Psoas muscle (tissue), 8 donors: ENCODE measurements around the gene ADARB1. TPM values are rescaled to one million over a fixed set of nuclear protein-coding genes. Genes with fewer than 3 reads are reported as not detected.

ENCODE experiments used
- ATAC-seq, 4 donors: fragments of 200-7000 bp; cut with Tn5 transposase; one replicate each; pipeline ENCODE4 v1.9.1; 2020; ENCODE audit warnings: moderate library complexity in 3 of 4, mild to moderate bottlenecking in 2 of 4
- DNase-seq, 2 donors: peaks; one replicate each; pipeline ENCODE4 v3.0.0-alpha.2; 2020
- H3K27ac ChIP-seq: fragments of 200-600 bp; one replicate; pipeline ENCODE4 v1.8.0; 2022
- H3K27me3 ChIP-seq, 3 donors: fragments of 200-600 bp in 1 of 3; one replicate each; pipeline versions ENCODE4 v1.6.1 to v1.8.0; 2013 to 2022; ENCODE audit warnings: low read length in 2 of 3, mild to moderate bottlenecking in 2 of 3, moderate library complexity in 1 of 3; ENCODE audit not compliant: insufficient read depth in 3 of 3
- H3K36me3 ChIP-seq, 2 donors: fragments of 200-600 bp in 1 of 2; one replicate each; pipeline versions ENCODE4 v1.6.1 to v1.8.0; 2013 to 2022; ENCODE audit warnings: low read depth in 1 of 2, mild to moderate bottlenecking in 1 of 2, moderate library complexity in 1 of 2; ENCODE audit not compliant: insufficient read depth in 1 of 2
- H3K4me1 ChIP-seq: fragments of 200-600 bp; one replicate; pipeline ENCODE4 v1.8.0; 2022
- H3K4me3 ChIP-seq: fragments of 200-600 bp; one replicate; pipeline ENCODE4 v1.8.0; 2022; ENCODE audit warnings: mild to moderate bottlenecking
- H3K9me3 ChIP-seq: fragments of 200-600 bp; one replicate; pipeline ENCODE4 v1.8.0; 2022
- WGBS, 3 donors: extraction: QIAGEN DNeasy Blood & Tissue Kit; methylation state at CpG; one replicate each; pipeline versions ENCODE4 v1.1.6 to v1.1.7; 2013; 5-methylcytosine and 5-hydroxymethylcytosine counted together
- intact Hi-C, 2 donors: fragments of 100-400 bp; cut with DNase I; formaldehyde crosslinking; loops; one replicate each; pipeline versions ENCODE4 v1.11.0 to v1.14.2; 2022
- polyA plus RNA-seq, 3 donors: library from polyadenylated mRNA; stranded (reverse); fragments of 200-250 nt; gene quantifications; one replicate each; pipeline ENCODE4 v1.2.3, GENCODE V29; 2013
- total RNA-seq, 4 donors: library from RNA; stranded (reverse); fragmentation: NEBNext Ultra II Directional in 2 of 4; extraction: Animal tissue kit (Norgen Biotek cat#: 25700) in 2 of 4; gene quantifications; one replicate each; pipeline versions ENCODE4 v1.2.1 to v1.2.4, GENCODE V29; 2021 to 2023
- TF ChIP-seq, protein P1 (sequence below): fragments of 200-600 bp; IDR thresholded peaks from one replicate; pipeline ENCODE4 v1.8.0; 2022; ENCODE audit warnings: antibody characterized with exemption
- donor health status: healthy with polysubstance abuse.
- donor health status: DM: no; HTN: no; CAD: no; lungs with moderate emphysema.
- donor health status: Bipolar disorder and iron deficiency.
- donor health status: healthy.
- donor health status: DM: yes; HTN: yes; CAD: no.
- donor health status: DM: no; HTN: no; CAD: no.
- donor health status: DM: no; HTN: no; CAD: no.
- donor health status: DM: yes; HTN: yes; CAD: no.

The ADARB1 gene
- total and polyA plus RNA-seq, 7 donors: 3.8 to 22.7 (median 6.9) TPM

GRCh38 chr21:45161038-45161945 is 86.9 kb downstream of the ADARB1 start:
- intact Hi-C loops: no loop called here
- Histone ChIP-seq H3K4me1 (peaks cover 42% of the 10 kb centered on the region), H3K4me3 (no peak overlapping the region), H3K9me3 (no peaks in the 10 kb centered on the region), H3K27me3 (no peaks in the 10 kb centered on the region), H3K36me3 (no peaks in the 10 kb centered on the region), H3K27ac (peak overlapping the region; percentile 27)
- 61 to 76% (median 66%) methylated on average over 18 of the region's 18 CpGs for WGBS, 3 donors
- TF ChIP-seq, protein P1, sequence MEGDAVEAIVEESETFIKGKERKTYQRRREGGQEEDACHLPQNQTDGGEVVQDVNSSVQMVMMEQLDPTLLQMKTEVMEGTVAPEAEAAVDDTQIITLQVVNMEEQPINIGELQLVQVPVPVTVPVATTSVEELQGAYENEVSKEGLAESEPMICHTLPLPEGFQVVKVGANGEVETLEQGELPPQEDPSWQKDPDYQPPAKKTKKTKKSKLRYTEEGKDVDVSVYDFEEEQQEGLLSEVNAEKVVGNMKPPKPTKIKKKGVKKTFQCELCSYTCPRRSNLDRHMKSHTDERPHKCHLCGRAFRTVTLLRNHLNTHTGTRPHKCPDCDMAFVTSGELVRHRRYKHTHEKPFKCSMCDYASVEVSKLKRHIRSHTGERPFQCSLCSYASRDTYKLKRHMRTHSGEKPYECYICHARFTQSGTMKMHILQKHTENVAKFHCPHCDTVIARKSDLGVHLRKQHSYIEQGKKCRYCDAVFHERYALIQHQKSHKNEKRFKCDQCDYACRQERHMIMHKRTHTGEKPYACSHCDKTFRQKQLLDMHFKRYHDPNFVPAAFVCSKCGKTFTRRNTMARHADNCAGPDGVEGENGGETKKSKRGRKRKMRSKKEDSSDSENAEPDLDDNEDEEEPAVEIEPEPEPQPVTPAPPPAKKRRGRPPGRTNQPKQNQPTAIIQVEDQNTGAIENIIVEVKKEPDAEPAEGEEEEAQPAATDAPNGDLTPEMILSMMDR: no peak
- DNase-seq (no peak), ATAC-seq (peak in 2 of 4 donors; percentile 18 to 39)

DNA sequence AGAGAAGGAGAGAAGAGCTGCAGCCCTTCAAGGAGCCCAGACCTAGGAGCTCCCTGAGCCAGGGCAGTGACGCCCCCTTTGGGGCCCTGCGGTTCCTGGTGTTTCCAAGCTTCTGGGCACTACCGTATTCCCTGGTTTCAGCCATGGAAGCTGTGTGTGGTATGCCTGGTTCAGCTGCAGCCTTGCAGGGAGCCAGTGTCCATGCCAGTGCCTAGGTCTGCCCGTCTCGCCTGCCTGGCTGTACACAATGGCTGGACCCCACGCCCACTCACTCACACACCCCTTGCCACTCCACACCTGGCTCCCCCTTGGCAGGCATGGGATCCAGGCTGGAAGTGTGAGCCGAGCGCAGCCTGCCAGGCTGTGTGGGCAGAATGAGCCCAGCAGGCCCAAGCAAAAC is 87.7 kb downstream of the ADARB1 start:
- Histone ChIP-seq H3K4me3 (no peak overlapping the region), H3K36me3 (no peaks in the 10 kb centered on the region), H3K27ac (no peak overlapping the region), H3K27me3 (no peaks in the 10 kb centered on the region), H3K4me1 (peaks cover 46% of the 10 kb centered on the region), H3K9me3 (no peaks in the 10 kb centered on the region)
- WGBS, 3 donors: 68 to 93% (median 70%) methylated on average over 8 of the region's 8 CpGs
- ATAC-seq: no peak
- intact Hi-C loops: no loop called here
- TF ChIP-seq, protein P1: no peak
- DNase-seq: no peak

- Histone ChIP-seq H3K27ac (peak overlapping the region; percentile 84), H3K4me1 (peaks cover 51% of the 10 kb centered on the region), H3K27me3 (no peaks in the 10 kb centered on the region), H3K9me3 (no peaks in the 10 kb centered on the region), H3K36me3 (no peaks in the 10 kb centered on the region), H3K4me3 (no peak overlapping the region)
- TF ChIP-seq, protein P1: no peak
- DNase-seq (no peak), ATAC-seq (no peak)
- 75 to 84% (median 80%) methylated on average over 5 of the region's 5 CpGs for WGBS, 3 donors
- intact Hi-C loops: no loop called here
Measured at GRCh38 chr21:45162809-45163208, 88.4 kb downstream of the ADARB1 start.

DNA sequence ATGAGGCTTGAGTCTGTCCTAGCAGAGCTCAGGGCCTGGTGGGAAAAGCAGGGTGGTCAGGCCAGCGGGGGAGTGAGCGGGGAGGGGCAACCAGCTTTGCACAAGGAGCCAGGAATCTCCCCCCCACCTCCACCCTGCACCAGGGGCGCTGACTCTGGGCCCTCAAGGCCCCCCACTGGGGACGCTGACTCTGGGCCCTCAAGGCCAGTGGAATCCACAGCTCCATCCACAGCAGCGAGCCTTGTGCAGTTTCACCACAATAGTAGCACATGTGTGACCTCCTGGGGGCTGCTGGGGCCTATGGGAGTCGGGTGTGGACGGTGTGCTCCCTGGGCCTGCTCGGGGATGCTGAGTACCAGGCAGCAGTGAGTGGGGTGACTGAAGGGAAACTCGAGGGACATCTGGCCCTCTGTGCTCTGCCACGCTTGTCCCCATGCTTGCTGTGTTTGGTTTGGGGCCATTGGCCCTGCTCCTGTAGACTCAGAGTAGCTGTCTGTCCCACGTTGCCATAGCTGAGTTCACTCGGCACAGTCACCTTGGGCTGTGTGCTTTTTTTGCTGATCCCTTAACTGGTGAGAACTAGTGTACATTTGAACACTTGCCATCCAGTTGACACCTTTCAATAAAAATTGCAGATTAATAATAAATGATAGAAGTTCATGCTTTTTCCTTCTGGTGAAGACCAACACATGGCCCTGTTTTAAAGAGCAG is 89.2 kb downstream of the ADARB1 start:
- H3K4me1 ChIP-seq: peaks cover 59% of the 10 kb centered on the region
- 53 to 61% (median 59%) methylated on average over 10 to 12 of the region's 12 CpGs for WGBS, 3 donors
- peak; percentile 13 to 46 (median 34) for ATAC-seq

More for the DNA sequence above, 89.2 kb downstream of the ADARB1 start:
- no peaks in the 10 kb centered on the region for H3K9me3 ChIP-seq
- intact Hi-C loops: no loop called here
- no peaks in the 10 kb centered on the region for H3K27me3 ChIP-seq
- H3K27ac ChIP-seq: peak overlapping the region; percentile 84
- H3K36me3 ChIP-seq: no peaks in the 10 kb centered on the region
- no peak overlapping the region for H3K4me3 ChIP-seq
- TF ChIP-seq, protein P1: no peak
- no peak for DNase-seq
